A549 (cell line): ENCODE results near the gene F2R. TPM values are rescaled to one million over a fixed set of nuclear protein-coding genes. Genes with fewer than 3 reads are reported as not detected.
A peak's percentile ranks its signal among the peaks of the same experiment; 100 is the strongest.

Source experiments
- ATAC-seq, 2 experiments: fragments of 200-7000 bp in 1 of 2; fragments of >200 bp in 1 of 2; cut with Nextera tagmentation in 1 of 2; cut with Tn5 transposase in 1 of 2; 3 replicates each; pipeline versions ENCODE4 v1.8.0 to v1.9.1; 2018 to 2020; ENCODE audit warnings: mild to moderate bottlenecking in 1 of 2, moderate library complexity in 1 of 2
- CTCF ChIA-PET: fragments of 300-600 bp; sonication (Branson Sonifier 250); formaldehyde crosslinking; extraction: SDS; loops from one replicate; lab custom pipeline; 2021; ENCODE audit warnings: antibody characterized with exemption, inconsistent platforms; lab: Yijun Ruan, JAX
- POLR2A ChIA-PET: fragments of 350-600 bp; formaldehyde crosslinking; extraction: SDS; loops from one replicate; lab custom pipeline; 2021; ENCODE audit warnings: antibody characterized with exemption, inconsistent platforms; lab: Yijun Ruan, JAX
- DNase-seq, 2 experiments: peaks; one replicate each; pipeline versions ENCODE4 v3.0.0 to v3.0.0-alpha.2; 2011 to 2016; ENCODE audit warnings: low read depth in 1 of 2, low spot score in 1 of 2
- FAIRE-seq: peaks from 2 replicates; lab custom pipeline; 2011; peaks lifted over from hg19 to GRCh38; lab: Jason Lieb, UNC
- H3K27ac ChIP-seq, 2 experiments: fragments of >200 bp; sonication (Bioruptor Twin); formaldehyde crosslinking; 3 replicates each; pipeline ENCODE4 v1.5.1; 2016 to 2017
- H3K4me1 ChIP-seq: fragments of >200 bp; sonication (Bioruptor Twin); formaldehyde crosslinking; 3 replicates; pipeline ENCODE4 v1.6.1; 2016
- H3K4me2 ChIP-seq: fragments of >200 bp; sonication (Bioruptor Twin); formaldehyde crosslinking; 3 replicates; pipeline ENCODE4 v1.6.1; 2016
- H3K4me3 ChIP-seq: fragments of >200 bp; sonication (Bioruptor Twin); formaldehyde crosslinking; 3 replicates; pipeline ENCODE4 v1.5.1; 2016
- H3K9me3 ChIP-seq: fragments of >200 bp; sonication (Bioruptor Twin); formaldehyde crosslinking; 3 replicates; pipeline ENCODE4 v1.6.1; 2016
- CEBPB ChIP-seq, 2 experiments: fragments of >200 bp in 1 of 2; sonication (Bioruptor Twin) in 1 of 2; formaldehyde crosslinking in 1 of 2; IDR thresholded peaks; 2 replicates each; pipeline ENCODE4 v1.6.1; 2012 to 2016
- EHF ChIP-seq: fragments of 250-450 bp; sonication (Bioruptor Pico); IDR thresholded peaks from 2 replicates; pipeline ENCODE4 v1.5.0; 2020; ENCODE audit warnings: mild to moderate bottlenecking
- EHMT2 ChIP-seq: fragments of 200-600 bp; sonication (generic); IDR thresholded peaks from 2 replicates; pipeline ENCODE4 v1.6.1; 2016; ENCODE audit warnings: antibody characterized with exemption, low read depth, mild to moderate bottlenecking, moderate library complexity
- ELK1 ChIP-seq: fragments of 150-350 bp; IDR thresholded peaks from 2 replicates; pipeline ENCODE4 v1.6.1; 2014; ENCODE audit warnings: low read depth, mild to moderate bottlenecking, low read length
- ESRRA ChIP-seq: fragments of 150-350 bp; IDR thresholded peaks from 2 replicates; pipeline ENCODE4 v1.6.1; 2014; ENCODE audit warnings: mild to moderate bottlenecking, low read length, borderline replicate concordance
- FOSB ChIP-seq: fragments of 250-450 bp; sonication (Bioruptor Pico); IDR thresholded peaks from 2 replicates; pipeline ENCODE4 v1.5.0; 2020; ENCODE audit warnings: mild to moderate bottlenecking, moderate library complexity
- GATA3 ChIP-seq: IDR thresholded peaks from 2 replicates; pipeline ENCODE4 v1.6.1; 2012; ENCODE audit warnings: borderline replicate concordance
- HES2 ChIP-seq: fragments of >200 bp; sonication (Bioruptor Twin); formaldehyde crosslinking; IDR thresholded peaks from 2 replicates; pipeline ENCODE4 v1.6.1; 2016
- HEYL ChIP-seq: fragments of 250-450 bp; sonication (Bioruptor Pico); IDR thresholded peaks from 2 replicates; pipeline ENCODE4 v1.8.0; 2021; ENCODE audit warnings: mild to moderate bottlenecking, moderate library complexity
- HOXB13 ChIP-seq: fragments of 250-450 bp; sonication (Bioruptor Pico); IDR thresholded peaks from 2 replicates; pipeline ENCODE4 v1.5.0; 2020; ENCODE audit warnings: low read depth, mild to moderate bottlenecking, moderate library complexity
- HOXB5 ChIP-seq: fragments of 250-450 bp; sonication (Bioruptor Pico); IDR thresholded peaks from 2 replicates; pipeline ENCODE4 v1.5.0; 2020; ENCODE audit warnings: mild to moderate bottlenecking, moderate library complexity
- JUNB ChIP-seq: fragments of >200 bp; sonication (Bioruptor Twin); formaldehyde crosslinking; IDR thresholded peaks from 2 replicates; pipeline ENCODE4 v1.6.1; 2016
- KDM5A ChIP-seq: fragments of 200-600 bp; sonication (generic); IDR thresholded peaks from 2 replicates; pipeline ENCODE4 v1.6.1; 2016; ENCODE audit warnings: antibody characterized with exemption, mild to moderate bottlenecking
- MAFK ChIP-seq: fragments of 450-650 bp; IDR thresholded peaks from 2 replicates; pipeline ENCODE4 v1.6.1; 2014; ENCODE audit not compliant: partially characterized antibody
- RAD21 ChIP-seq, 2 experiments: fragments of >200 bp in 1 of 2; sonication (Bioruptor Twin) in 1 of 2; formaldehyde crosslinking in 1 of 2; IDR thresholded peaks in 1 of 2; conservative IDR thresholded peaks in 1 of 2; 2 replicates in 1 of 2; 3 replicates in 1 of 2; pipeline ENCODE4 v1.6.1; 2012 to 2018; ENCODE audit warnings: inconsistent platforms in 1 of 2
- RCOR1 ChIP-seq: fragments of 150-350 bp; IDR thresholded peaks from 2 replicates; pipeline ENCODE4 v1.6.1; 2014; ENCODE audit warnings: antibody characterized with exemption, low read length, low read depth
- RNF2 ChIP-seq: fragments of 200-600 bp; sonication (generic); IDR thresholded peaks from 2 replicates; pipeline ENCODE4 v1.6.1; 2016; ENCODE audit warnings: low read depth, mild to moderate bottlenecking, antibody characterized with exemption, moderate library complexity, borderline replicate concordance
- SMC3 ChIP-seq: fragments of >200 bp; sonication (Bioruptor Twin); formaldehyde crosslinking; IDR thresholded peaks from 3 replicates; pipeline ENCODE4 v1.6.1; 2018; ENCODE audit warnings: inconsistent platforms
- SREBF2 ChIP-seq: fragments of 450-650 bp; IDR thresholded peaks from 2 replicates; pipeline ENCODE4 v1.6.1; 2014; ENCODE audit warnings: mild to moderate bottlenecking, moderate library complexity
- ZC3H11A ChIP-seq: fragments of 450-650 bp; IDR thresholded peaks from 2 replicates; pipeline ENCODE4 v1.6.1; 2014; ENCODE audit warnings: antibody characterized with exemption, mild to moderate bottlenecking
- ZFP36 ChIP-seq: fragments of 450-650 bp; IDR thresholded peaks from 2 replicates; pipeline ENCODE4 v1.6.1; 2014; ENCODE audit warnings: borderline replicate concordance; ENCODE audit not compliant: partially characterized antibody
- WGBS: methylation state at CpG from one replicate; pipeline ENCODE4 v1.1.6; 2017; ENCODE audit errors: missing lambda C conversion rate; 5-methylcytosine and 5-hydroxymethylcytosine counted together
- polyA plus RNA-seq, 4 experiments: library from polyadenylated mRNA; depleted of rRNA in 3 of 4; stranded (reverse); fragments of >200 nt; fragmentation: RNase III in 1 of 4; extraction: RNeasy Plus Mini Kit Qiagen cat#74134 plus additional on column Dnase treatment in 1 of 4; gene quantifications; 2 replicates in 3 of 4; 3 replicates in 1 of 4; pipeline ENCODE4 v1.2.3, GENCODE V29; 2011 to 2017

The F2R gene
- polyA plus RNA-seq, 2 of the 4 experiments (the other 2 are of a cell fraction): 30.4 to 114 TPM

GRCh38 chr5:76673125-76673524 is 42.8 kb upstream of the F2R start:
- FAIRE-seq (no peak), DNase-seq (no peak), ATAC-seq (no peak)
- H3K9me3 ChIP-seq: no peaks in the 10 kb centered on the region
- H3K4me1 ChIP-seq: no peaks in the 10 kb centered on the region
- ChIA-PET CTCF (interaction anchor here (1.1 to 1.4 kb wide), 3 partner anchors 15 to 111 kb away, joined by 3 to 5 read pairs (median 3); no protein-coding TSS in a partner anchor), POLR2A (no interaction called here)
- no peak overlapping the region for H3K27ac ChIP-seq
- no peak overlapping the region for H3K4me3 ChIP-seq
- TF ChIP-seq ESRRA: no peak
- TF ChIP-seq SREBF2: no peak
- TF ChIP-seq RAD21 (conservative IDR thresholded peaks at IDR 0.05 in 1 of 2, IDR thresholded peaks at IDR 0.05 in 1 of 2): no peak
- no peak for TF ChIP-seq ZFP36
- TF ChIP-seq HES2: no peak
- no peak for TF ChIP-seq EHMT2
- TF ChIP-seq KDM5A: no peak
- TF ChIP-seq ELK1: no peak
- no peak for TF ChIP-seq JUNB
- TF ChIP-seq GATA3: no peak
- TF ChIP-seq CEBPB (IDR thresholded peaks at IDR 0.05): no peak
- no peak overlapping the region for H3K4me2 ChIP-seq

GRCh38 chr5:76674330-76675066 is 41.4 kb upstream of the F2R start:
- TF ChIP-seq RCOR1: no peak
- TF ChIP-seq HOXB13 (CRISPR knock-in tag): no peak
- no peak for TF ChIP-seq HOXB5
- no peak for TF ChIP-seq EHF (CRISPR knock-in tag)
- TF ChIP-seq FOSB (CRISPR knock-in tag): no peak
- no peak for TF ChIP-seq RNF2
- DNase-seq (peak in 1 of 2 experiments; percentile 14), ATAC-seq (peak; percentile 62 to 79; a peak in 4 of 6 replicates), FAIRE-seq (peak; percentile 49)
- H3K9me3 ChIP-seq: no peaks in the 10 kb centered on the region
- H3K4me1 ChIP-seq: no peaks in the 10 kb centered on the region
- no peak overlapping the region for H3K4me3 ChIP-seq
- H3K27ac ChIP-seq: no peak overlapping the region
- no peak overlapping the region for H3K4me2 ChIP-seq
- 71% methylated on average over 8 of the region's 8 CpGs for WGBS
- POLR2A ChIA-PET: no interaction called here
- CTCF ChIA-PET: no interaction called here

GRCh38 chr5:76675364-76675763 is 40.6 kb upstream of the F2R start:
- WGBS: 59% methylated on average over 1 of the region's 1 CpG
- ATAC-seq: no peak
- CTCF ChIA-PET: no interaction called here
- Histone ChIP-seq H3K27ac (no peak overlapping the region), H3K4me1 (no peaks in the 10 kb centered on the region), H3K9me3 (no peaks in the 10 kb centered on the region), H3K4me3 (no peak overlapping the region), H3K4me2 (no peak overlapping the region)
- TF ChIP-seq ZC3H11A: no peak
- no peak for TF ChIP-seq HES2
- TF ChIP-seq HOXB13 (CRISPR knock-in tag): no peak
- TF ChIP-seq HEYL: no peak
- TF ChIP-seq SMC3: no peak
- no peak for TF ChIP-seq MAFK
- TF ChIP-seq SREBF2: no peak
- DNase-seq: no peak
- no peak for FAIRE-seq
- POLR2A ChIA-PET: no interaction called here
